Anterior cingulate cortex (tissue), 58 donors: ENCODE data around the gene PRKCB.
"Not testable (repeated sequence)": the region's sequence is repeated elsewhere in the genome, so short reads cannot be mapped to it uniquely, and the experiment has no call there.

Source experiments
- DNase-seq, 58 donors: peaks; one replicate each; lab custom pipeline; 2025; lab: John Stamatoyannopoulos, UW

PRKCB gene

DNA sequence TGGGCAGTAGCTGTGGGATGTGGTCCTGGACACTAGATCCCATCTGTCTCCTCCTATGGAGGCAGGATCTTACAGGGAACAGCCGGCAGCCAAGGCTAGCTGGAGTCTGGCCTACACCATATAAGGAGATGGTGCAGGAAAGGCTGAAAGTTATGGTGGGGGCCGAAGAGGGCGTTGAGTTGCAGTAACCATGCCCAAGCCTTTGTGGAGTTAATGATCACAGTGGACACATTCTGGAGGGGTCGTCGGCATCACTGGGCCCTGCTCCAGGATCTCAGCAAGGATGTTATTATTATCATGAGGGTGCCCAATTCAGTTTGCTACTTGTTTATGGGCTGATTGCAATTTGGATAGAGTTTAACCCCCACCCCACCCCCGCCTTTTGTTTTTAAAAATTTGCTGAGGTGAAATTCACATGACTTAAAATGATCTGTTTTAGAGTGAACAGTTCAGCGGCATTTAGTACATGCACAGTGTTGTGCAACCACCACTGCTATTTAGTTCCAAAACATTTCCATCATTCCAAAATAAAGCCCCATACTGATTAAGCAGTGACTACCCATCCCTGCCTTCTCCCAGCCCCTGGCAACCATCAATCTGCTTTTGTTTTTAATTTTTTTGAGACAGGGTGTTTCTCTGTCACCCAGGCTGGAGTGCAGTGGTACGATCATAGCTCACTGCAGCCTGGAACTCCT, 236.0 kb downstream of the PRKCB start:
- no peak for DNase-seq

DNA sequence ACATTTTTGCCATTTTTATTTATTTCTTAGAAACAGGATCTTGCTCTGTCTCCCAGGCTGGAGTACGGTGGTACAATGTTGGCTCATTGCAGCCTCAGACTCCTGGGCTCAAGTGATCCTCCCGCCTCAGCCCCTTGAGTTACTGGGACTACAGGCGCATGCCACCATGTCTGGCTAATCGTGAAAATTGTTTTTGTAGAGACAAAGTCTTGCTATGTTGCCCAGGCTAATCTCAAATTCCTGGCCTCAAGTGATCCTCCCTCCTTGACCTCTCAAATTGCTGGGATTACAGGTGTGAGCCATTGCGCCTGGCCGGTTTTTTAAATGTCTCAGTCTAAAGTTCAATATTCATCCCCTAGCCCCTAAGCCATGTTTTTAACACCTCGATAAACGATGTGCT, 237.5 kb downstream of the PRKCB start:
- no peak for DNase-seq

DNA sequence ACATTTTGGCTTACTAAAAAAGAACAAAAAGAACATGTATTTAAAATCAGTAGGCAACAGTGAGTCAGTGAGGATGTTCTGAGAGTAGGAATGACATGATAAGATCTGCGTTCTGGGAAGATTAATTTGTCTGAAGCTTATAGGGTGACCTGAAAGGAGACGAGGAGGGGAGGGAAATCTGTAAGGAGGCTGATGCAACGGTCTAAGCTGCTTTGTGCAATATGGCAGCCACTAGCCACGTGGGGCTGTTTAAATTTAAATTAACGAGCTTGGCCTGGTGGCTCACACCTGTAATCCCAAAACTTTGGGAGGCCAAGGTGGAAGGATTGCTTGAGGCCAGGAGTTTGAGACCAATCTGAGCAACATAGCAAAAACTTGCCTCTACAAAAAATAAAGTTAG, 238.8 kb downstream of the PRKCB start:
- DNase-seq: no peak

GRCh38 chr16:24075302-24075701, 239.5 kb downstream of the PRKCB start:
- no peak for DNase-seq

- peak in 3 of 58 donors; percentile 2 to 18 (median 13) for DNase-seq
Measured at GRCh38 chr16:24075931-24076716, 240.3 kb downstream of the PRKCB start.

GRCh38 chr16:24077292-24077691, 241.5 kb downstream of the PRKCB start:
- no peak for DNase-seq

GRCh38 chr16:24077966-24078365, 242.2 kb downstream of the PRKCB start:
- peak in 14 of 58 donors; percentile 10 to 61 (median 30) for DNase-seq

- DNase-seq: no peak
Measured at GRCh38 chr16:24085666-24086065, 249.9 kb downstream of the PRKCB start.

DNA sequence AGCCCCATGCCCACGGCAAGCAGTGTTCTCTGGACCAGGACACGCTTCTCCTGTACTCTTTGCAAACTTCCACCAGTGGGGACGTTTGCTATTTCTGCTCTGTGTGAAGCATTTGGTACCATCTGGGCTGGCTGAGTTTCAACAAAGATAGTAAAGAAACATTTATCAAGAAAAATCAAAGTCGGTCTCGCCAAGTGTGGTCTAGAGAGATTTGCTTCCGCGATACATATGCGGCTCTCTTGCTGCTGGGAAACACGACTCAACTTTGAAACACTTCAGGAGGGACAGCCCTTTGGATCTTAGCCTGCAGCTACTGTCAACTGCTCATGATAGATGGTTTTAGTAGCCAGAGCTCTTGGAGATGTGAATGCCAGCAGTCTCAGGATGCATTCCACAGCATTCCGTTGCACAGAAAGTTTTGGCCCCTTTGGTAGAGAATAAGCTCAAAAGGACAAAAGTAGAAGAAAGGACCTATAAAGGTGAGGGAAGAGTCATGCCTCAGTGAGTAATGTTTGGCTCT, 252.2 kb downstream of the PRKCB start:
- DNase-seq: peak in 7 of 58 donors; percentile 8 to 29 (median 13)

- peak in 6 of 58 donors; percentile 14 to 36 (median 16) for DNase-seq
Measured at GRCh38 chr16:24088767-24089166, 253.0 kb downstream of the PRKCB start.

GRCh38 chr16:24091125-24091524, 255.3 kb downstream of the PRKCB start:
- DNase-seq: no peak

GRCh38 chr16:24093049-24093448, 257.3 kb downstream of the PRKCB start:
- no peak for DNase-seq

GRCh38 chr16:24094660-24095059, 258.9 kb downstream of the PRKCB start:
- DNase-seq: no peak

GRCh38 chr16:24098896-24099295, 263.1 kb downstream of the PRKCB start:
- no peak for DNase-seq

DNA sequence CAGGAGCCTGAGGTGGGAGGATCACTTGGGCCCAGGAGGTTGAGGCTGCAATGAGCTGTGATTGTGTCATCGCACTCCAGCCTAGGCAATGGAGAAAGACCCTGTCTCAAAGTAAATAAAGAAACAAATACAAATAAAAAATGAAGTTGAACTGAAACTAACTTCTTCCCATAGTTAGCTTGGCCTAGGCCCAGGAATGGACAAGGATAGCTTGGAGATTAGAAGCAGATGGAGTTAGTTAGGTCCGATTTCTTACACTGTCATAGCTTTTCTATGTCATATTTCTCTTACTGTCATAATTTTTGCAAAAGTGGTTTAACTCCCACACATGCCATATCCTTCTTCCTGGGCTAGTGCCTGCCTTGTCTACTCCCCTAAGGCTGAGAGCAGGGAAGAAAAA, 265.6 kb downstream of the PRKCB start:
- no peak for DNase-seq

- DNase-seq: peak in 31 of 58 donors; percentile 5 to 56 (median 21)
Measured at GRCh38 chr16:24102209-24102660, 266.5 kb downstream of the PRKCB start.

DNA sequence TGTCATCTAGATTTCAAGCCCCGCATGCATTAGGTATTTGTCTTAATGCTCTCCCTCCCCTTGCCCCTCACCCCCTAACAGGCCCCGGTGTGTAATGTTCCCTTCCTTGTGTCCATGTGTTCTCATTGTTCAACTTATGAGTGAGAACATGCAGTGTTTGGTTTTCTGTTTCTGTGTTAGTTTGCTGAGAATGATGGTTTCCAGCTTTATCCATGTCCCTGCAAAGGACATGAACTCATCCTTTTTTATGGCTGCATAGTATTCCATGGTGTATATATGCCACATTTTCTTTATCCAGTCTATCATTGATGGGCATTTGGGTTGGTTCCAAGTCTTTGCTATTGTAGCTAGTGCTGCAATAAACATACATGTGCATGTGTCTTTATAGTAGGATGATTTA, 269.7 kb downstream of the PRKCB start:
- not testable (repeated sequence) for DNase-seq

DNA sequence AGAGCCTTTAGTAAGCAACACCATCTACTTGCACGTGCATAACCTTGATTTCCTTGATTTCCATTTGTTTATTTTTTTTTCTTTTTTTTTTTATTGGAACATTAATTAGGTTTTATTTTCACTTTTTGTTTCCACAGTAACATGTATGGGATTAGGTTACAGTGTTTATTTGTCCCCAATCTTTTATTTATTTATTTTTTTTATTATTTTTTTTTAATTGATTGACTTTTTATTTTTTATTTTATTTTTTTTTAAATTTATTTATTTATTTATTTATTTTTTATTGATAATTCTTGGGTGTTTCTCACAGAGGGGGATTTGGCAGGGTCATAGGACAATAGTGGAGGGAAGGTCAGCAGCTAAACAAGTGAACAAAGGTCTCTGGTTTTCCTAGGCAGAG, 272.3 kb downstream of the PRKCB start:
- DNase-seq: not testable (repeated sequence)

- no peak for DNase-seq
Measured at GRCh38 chr16:24111724-24112302, 276.0 kb downstream of the PRKCB start.

DNA sequence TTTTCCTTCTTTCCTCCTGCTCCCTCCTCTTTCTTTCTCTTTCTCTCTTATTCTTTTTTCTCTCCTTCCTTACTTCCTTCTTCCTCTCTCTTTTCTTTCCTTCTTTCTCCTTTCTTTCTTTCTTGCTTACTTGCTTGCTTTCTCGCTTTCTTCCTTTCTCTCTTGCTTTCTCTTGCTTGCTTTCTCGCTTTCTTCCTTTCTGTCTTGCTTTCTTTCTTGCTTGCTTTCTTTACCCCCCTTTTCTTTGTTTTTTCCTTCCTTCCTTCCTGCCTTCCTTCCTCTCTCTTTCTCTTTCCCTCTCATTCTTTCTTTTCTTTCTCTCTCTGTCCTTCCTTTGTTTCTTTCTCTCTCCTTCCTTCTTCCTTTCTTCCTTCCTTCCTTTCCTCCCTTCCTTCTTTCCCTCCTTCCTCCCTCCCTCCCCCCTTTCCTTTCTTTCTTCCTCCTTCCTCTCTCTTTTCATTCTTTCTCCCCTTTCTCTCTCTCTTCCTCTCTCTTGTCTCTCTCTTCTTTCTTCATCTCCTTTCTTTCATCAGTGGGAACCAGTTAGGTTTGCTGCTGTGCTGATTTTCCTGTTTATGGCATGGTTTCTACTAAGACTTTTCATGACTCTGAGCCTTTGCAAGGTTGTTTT, 277.4 kb downstream of the PRKCB start:
- no peak for DNase-seq

GRCh38 chr16:24114876-24115275, 279.1 kb downstream of the PRKCB start:
- DNase-seq: no peak
